ENCODE results near the gene TTC4. TPM values are rescaled to one million over a fixed set of nuclear protein-coding genes. Genes with fewer than 3 reads are reported as not detected.
A peak's percentile ranks its signal among the peaks of the same experiment; 100 is the strongest.
"Not testable (repeated sequence)": the region's sequence is repeated elsewhere in the genome, so short reads cannot be mapped to it uniquely, and the experiment has no call there.

Gene TTC4
- polyA plus RNA-seq, 3 donors = 31.3 to 35.8 (median 35.2) TPM

DNA sequence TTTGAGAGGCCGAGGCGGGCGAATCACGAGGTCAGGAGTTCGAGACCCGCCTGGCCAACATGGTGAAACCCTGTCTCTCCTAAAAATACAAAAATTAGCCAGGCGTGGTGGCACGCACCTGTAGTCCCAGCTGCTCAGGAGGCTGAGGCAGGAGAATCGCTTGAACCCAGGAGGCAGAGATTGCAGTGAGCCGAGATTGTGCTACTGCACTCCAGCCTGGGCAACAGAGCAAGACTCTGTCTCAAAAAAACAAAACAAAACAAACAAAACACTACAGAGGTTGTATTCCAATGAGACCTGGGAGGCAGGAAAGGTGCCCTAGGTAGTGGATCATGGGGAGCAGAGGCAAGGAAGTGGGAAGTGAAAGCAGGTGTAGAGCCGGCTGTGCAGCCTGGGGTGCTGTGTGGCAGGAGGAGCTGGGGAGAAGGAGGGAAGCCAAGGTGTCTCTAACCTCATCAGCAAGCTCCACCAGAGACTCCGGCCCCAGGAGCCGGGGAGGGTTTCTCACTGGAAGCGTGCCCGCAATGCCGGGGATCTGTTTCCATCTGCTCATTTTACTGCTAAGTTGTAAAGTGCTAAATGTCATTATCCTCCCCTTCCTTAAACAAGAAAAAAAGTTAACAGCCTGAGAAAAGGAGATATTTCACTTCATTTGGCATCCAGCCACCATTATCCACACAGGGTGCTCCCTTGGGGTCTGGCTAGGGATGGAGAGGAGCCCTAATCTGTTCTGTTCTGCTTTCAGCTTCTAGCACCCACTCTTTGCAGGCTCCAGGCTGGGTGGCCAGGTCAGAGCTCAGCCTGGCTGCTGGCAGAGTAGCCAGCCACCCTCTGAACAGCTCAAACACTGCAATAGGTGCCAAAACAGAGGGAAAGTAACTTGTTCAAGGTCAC, 60.4 kb downstream of the TTC4 start:
- not testable (repeated sequence) for DNase-seq

DNA sequence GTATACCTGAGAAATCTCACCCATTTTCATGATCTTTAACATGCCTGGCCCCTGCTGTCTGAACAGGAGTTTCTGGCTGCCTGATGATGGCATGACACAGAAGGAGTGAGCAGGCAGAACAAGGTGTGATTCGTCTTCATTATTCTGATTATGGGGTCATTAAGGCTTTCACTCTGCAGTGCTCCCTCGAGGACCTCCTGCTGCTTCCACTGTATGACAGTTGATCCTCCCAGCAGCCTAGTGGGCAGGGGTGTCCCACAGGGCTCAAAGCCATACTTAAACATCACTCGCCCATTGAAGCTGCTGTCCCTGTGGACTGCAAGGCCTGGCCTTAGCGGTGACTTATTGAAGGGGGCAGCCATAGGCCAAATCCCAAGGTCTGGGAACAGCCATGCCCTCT, 61.4 kb downstream of the TTC4 start:
- no peak for DNase-seq

DNA sequence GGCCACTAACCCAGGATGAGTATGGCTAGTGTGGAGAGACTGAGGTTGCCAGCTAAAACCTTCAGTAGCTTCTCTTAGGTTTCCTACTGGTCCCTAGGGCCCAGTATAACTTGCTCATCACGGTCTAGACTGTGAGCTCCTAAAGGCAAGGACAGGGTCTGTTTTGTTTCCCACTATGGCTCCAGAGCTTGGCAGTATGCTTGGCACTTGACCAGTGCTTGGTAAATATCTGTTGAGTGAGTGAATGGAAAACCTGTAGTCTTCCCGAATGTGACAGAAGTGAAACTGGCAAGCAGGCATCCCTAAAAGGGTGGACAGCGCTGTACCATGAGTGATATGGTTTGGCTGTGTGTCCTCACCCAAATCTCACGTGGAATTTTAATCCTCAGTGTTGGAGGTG, 61.8 kb downstream of the TTC4 start:
- DNase-seq = no peak

GRCh38 chr1:54781023-54781723, 65.5 kb downstream of the TTC4 start:
- DNase-seq = peak; percentile 52

DNA sequence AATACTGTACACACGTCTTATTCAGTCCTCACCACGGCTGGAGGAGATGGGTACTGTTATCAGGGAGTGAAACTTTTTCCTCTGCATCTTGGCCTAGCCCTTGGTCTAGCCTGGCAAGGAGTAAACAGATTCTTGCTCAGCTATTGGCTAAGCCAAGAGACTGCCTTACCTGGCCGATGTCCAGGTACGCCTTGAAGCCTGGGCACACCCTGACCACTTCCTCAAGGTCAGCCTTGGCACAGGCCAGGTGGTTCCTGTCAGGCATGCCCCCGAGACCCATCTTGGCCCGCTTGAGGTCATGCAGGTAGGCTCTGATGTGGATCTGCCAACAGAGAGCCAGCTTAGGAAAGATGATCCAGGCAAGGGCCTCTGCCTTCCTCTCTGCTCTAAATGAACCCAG, 66.5 kb downstream of the TTC4 start:
- no peak for DNase-seq

GRCh38 chr1:54782588-54782987, 66.9 kb downstream of the TTC4 start:
- no peak for DNase-seq

- DNase-seq = no peak
Observed at GRCh38 chr1:54784066-54784465, 68.4 kb downstream of the TTC4 start.

DNA sequence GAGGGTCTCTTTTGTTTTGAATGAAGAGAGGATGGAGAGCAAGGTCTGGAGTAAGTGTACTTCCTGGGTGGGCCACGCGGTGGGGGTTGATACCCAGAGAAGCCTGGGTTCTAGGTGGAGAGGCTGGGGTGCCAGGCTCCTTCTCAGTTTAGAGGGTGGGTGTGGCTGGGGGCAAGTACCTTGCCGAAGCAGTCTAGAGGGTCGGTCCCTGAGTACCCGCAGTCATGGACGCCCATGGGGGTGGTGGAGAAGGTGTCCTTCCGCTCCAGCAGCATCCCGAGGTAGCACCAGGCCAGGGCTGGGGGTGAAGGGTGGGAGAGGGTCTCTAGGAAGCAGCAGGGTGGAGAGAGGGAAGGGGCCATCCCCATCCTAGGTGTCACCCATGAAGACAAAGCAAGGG, 71.1 kb downstream of the TTC4 start:
- DNase-seq = no peak

DNA sequence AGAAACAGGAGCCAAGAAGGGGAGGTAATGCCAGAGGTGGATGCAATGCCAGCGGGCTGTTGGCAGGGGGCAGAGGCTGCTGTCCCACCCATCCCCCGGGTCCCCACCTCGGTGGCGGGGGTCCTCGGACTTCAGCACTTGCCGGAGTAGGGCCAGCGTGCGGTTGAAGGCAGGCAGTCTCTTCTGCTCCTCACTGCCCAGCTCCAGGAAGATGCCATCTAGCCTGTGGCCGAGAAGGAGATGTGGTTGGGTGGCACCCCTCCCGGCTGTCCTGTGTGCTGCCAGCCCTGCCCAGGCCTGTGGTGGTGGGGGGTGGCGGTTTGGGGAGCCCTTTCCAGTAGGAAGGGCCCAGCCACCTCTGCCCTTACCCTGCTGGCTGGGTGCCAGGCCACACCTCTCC, 71.9 kb downstream of the TTC4 start:
- DNase-seq = no peak

DNA sequence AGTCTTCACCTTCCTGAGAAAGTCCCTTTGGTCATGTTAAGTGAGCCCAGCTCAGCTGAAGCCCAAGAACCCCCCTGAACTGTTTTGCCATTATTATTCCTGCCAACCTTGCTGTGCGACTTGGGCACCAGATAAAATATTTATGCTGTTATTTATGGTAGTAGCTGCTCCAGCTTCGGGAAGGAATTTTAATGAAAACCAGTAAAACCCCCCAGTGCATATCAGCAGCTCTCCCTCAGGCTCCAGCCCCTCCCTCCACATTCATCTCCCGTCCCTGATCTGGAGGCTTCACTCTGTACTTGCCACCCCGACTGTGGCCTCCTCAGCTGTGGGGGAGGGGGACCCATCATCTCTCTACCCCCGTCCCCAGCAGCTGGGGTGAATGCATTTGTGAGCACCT, 72.8 kb downstream of the TTC4 start:
- DNase-seq = no peak

- DNase-seq = no peak
Observed at GRCh38 chr1:54791880-54792522, 76.3 kb downstream of the TTC4 start.

Other genes starting within 250 kb of the TTC4 start
- 10 to 100 TPM; 14.2 to 20.2 (median 16.0) TPM for gene ACOT11, start 167.6 kb upstream of the TTC4 start, polyA plus RNA-seq (ENCODE audit: insufficient read length in 3 of 3)
- 10 to 100 TPM; 28.7 to 39.5 (median 35.8) TPM for gene FAM151A, start 92.3 kb upstream of the TTC4 start, polyA plus RNA-seq (ENCODE audit: insufficient read length in 3 of 3)
- 10 to 100 TPM in 2 of 3 donors, 1 to 10 TPM in 1; 2.9 to 19.5 (median 16.0) TPM for gene MROH7, start 74.1 kb upstream of the TTC4 start, polyA plus RNA-seq (ENCODE audit: insufficient read length in 3 of 3)
- gene PARS2, start 48.7 kb downstream of the TTC4 start, polyA plus RNA-seq (ENCODE audit: insufficient read length in 3 of 3) = 10 to 100 TPM; 10.9 to 11.9 (median 11.8) TPM
- gene TTC22, start 85.5 kb downstream of the TTC4 start, polyA plus RNA-seq (ENCODE audit: insufficient read length in 3 of 3) = 10 to 100 TPM in 1 of 3 donors, 1 to 10 TPM in 2; 6.7 to 10.5 (median 9.4) TPM
- 100 to 1,000 TPM in 1 of 3 donors, 10 to 100 TPM in 2; 82.1 to 110 (median 86.7) TPM for gene DHCR24, start 171.3 kb downstream of the TTC4 start, polyA plus RNA-seq (ENCODE audit: insufficient read length in 3 of 3)

All from renal pelvis (tissue), 4 donors.